ENCODE results near the gene METTL1.

METTL1 gene

DNA sequence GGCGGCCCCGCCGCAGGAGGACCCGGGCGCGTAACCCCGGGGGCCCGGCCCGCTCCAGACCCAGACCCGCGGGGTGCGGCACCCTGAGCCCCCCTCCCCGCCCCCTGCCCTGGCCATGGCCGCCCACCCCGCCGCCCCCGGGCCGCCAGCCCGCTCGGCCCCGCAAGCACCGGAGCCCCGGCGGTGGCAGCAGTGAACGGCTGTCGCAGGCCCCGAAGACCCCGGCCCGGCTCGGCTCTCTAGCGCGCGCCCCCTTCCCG lies 16.8 kb downstream of the METTL1 start:
- Mint-ChIP-seq H3K4me1 (peaks cover 46% of the 10 kb centered on the region), H3K9me3 (no peaks in the 10 kb centered on the region), H3K27ac (no peak overlapping the region), H3K27me3 (ENCODE audit: low read depth) (peaks cover 55% of the 10 kb centered on the region), H3K4me3 (peak overlapping the region in 1 of 3 experiments; percentile 17), H3K36me3 (ENCODE audit: low read depth) (peaks cover 35% of the 10 kb centered on the region)
- TF ChIP-seq CTCF (IDR thresholded peaks at IDR 0.05; ENCODE audit: unreplicated experiment in 3 of 3): no peak

GRCh38 chr12:57754411-57755193 lies 17.3 kb downstream of the METTL1 start, which contains the start of gene MARCHF9:
MARCHF9 (plus strand) TSS chr12:57755103; CDS start chr12:57755529, 426 bp downstream.
- H3K9me3 Mint-ChIP-seq: no peaks in the 10 kb centered on the region
- peak within 1 kb of the TSS; percentile 87 to 92 (median 90) for H3K27ac Mint-ChIP-seq
- peaks cover 46% of the 10 kb centered on the region for H3K4me1 Mint-ChIP-seq
- H3K36me3 Mint-ChIP-seq (ENCODE audit: low read depth): peaks cover 33% of the 10 kb centered on the region
- TF ChIP-seq CTCF (IDR thresholded peaks at IDR 0.05; ENCODE audit: unreplicated experiment in 3 of 3): no peak
- peaks cover 50% of the 10 kb centered on the region for H3K27me3 Mint-ChIP-seq (ENCODE audit: low read depth)
- H3K4me3 Mint-ChIP-seq: peak within 1 kb of the TSS; percentile 98 to 99 (median 99)

DNA sequence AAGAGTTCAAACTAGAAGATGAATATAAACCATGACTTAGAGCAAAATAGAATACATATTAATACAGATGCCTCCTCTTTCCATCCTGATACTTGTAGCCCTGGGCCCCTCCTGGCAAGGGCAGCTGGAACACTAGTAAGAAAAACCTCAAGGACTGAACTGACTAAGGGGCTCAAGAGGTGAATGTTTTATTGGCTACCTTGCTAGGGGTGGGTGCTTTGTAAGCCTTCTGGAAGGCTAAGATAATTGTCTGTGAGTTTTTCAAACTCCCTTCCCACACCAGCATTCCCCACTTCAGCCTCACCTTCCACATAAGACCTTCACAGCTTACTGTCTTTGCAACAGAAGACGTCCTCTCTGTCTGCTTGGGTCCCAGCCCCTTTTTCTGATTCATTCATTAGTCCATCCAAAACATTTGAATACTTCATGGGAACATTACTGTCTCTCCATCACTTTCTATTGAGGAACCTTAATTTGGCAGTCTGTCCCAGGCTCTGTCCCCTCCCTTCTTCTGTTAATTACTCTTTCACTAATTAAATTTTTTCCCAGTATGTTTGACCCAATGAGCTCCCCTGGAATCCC lies 18.1 kb downstream of the METTL1 start:
- Mint-ChIP-seq H3K27me3 (ENCODE audit: low read depth) (peaks cover 48% of the 10 kb centered on the region), H3K36me3 (ENCODE audit: low read depth) (peaks cover 36% of the 10 kb centered on the region), H3K9me3 (no peaks in the 10 kb centered on the region), H3K27ac (peak overlapping the region; percentile 87 to 92 (median 90)), H3K4me3 (peak overlapping the region; percentile 98 to 99 (median 99)), H3K4me1 (peaks cover 46% of the 10 kb centered on the region)
- no peak for TF ChIP-seq CTCF (IDR thresholded peaks at IDR 0.05; ENCODE audit: unreplicated experiment in 3 of 3)

DNA sequence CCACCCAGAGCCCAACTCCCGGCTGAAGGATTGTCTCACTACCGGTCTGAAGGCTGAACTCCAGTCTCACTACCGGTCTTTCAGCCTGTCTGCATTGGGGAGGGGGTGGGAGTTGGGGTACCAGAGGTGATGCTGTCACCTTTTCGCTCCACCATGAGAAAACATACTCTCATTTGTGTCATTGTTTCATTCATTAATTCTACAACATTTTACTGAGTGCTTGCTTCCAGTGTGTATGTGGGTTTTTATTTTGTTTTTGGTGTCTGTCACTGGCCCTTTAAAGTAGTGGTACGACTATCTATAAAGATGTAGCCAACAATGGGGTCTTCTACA lies 19.3 kb downstream of the METTL1 start:
- Mint-ChIP-seq H3K27me3 (ENCODE audit: low read depth) (peaks cover 40% of the 10 kb centered on the region), H3K4me3 (peak overlapping the region; percentile 98 to 99 (median 99)), H3K4me1 (peaks cover 46% of the 10 kb centered on the region), H3K27ac (peak overlapping the region; percentile 87 to 97 (median 97)), H3K9me3 (no peaks in the 10 kb centered on the region), H3K36me3 (ENCODE audit: low read depth) (peaks cover 40% of the 10 kb centered on the region)
- TF ChIP-seq CTCF (IDR thresholded peaks at IDR 0.05; ENCODE audit: unreplicated experiment in 3 of 3): no peak

DNA sequence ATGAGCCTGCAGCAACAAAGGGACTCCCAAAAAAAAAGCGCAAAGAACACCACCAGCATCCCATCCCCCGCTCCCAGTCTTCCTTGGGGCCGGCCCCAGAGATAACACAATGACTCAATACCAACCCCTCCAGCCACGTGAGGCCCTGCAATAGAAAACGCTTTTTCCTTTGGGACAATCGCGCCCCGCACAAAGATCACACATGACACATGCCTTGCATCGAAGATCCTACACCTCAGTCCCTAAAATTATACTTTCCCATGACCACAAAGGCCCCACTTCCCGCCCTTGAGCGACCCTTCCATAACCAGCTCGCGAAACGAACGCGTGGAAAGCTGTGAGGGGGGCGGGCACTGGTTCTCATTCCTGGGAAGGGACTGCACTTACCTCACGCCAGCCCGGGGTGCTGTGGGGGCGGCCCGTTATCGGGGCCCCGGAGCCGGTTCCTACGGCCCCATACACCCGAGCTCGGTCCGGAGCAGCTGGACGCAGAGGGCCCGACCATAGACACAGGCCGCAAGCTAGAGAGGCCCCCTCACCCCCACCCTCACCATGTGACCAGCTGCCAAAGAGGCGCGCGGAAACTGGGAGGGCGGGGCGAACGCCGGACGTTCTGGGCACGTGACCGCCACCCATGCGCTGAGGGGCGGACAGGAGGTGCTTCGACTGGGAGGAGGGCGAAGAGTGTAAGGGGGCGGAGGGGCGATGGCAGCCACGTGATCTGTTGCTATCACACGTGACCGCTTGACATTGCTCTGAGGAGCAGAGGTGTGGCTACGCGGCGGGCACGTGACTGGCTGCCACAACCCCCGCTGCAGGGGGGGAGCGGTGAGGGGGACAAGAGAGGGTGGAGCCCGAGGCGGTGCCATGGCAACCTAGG lies 19.9 kb downstream of the METTL1 start, which contains the start of gene CDK4:
CDK4 (minus strand) TSS at position 523 of the 880 bp plus-strand sequence. CDS start 593 bp downstream, outside the sequence.
- H3K27ac Mint-ChIP-seq: peak within 1 kb of the TSS; percentile 87 to 97 (median 97)
- H3K4me3 Mint-ChIP-seq: peak within 1 kb of the TSS; percentile 98 to 99 (median 99)
- peaks cover 46% of the 10 kb centered on the region for H3K4me1 Mint-ChIP-seq
- TF ChIP-seq CTCF (IDR thresholded peaks at IDR 0.05; ENCODE audit: unreplicated experiment in 3 of 3): no peak
- H3K9me3 Mint-ChIP-seq: no peaks in the 10 kb centered on the region
- peaks cover 45% of the 10 kb centered on the region for H3K36me3 Mint-ChIP-seq (ENCODE audit: low read depth)
- H3K27me3 Mint-ChIP-seq (ENCODE audit: low read depth): peaks cover 35% of the 10 kb centered on the region

Data from nephron (organoid).